ENCODE data around the gene ARFRP1.

ARFRP1 gene

DNA sequence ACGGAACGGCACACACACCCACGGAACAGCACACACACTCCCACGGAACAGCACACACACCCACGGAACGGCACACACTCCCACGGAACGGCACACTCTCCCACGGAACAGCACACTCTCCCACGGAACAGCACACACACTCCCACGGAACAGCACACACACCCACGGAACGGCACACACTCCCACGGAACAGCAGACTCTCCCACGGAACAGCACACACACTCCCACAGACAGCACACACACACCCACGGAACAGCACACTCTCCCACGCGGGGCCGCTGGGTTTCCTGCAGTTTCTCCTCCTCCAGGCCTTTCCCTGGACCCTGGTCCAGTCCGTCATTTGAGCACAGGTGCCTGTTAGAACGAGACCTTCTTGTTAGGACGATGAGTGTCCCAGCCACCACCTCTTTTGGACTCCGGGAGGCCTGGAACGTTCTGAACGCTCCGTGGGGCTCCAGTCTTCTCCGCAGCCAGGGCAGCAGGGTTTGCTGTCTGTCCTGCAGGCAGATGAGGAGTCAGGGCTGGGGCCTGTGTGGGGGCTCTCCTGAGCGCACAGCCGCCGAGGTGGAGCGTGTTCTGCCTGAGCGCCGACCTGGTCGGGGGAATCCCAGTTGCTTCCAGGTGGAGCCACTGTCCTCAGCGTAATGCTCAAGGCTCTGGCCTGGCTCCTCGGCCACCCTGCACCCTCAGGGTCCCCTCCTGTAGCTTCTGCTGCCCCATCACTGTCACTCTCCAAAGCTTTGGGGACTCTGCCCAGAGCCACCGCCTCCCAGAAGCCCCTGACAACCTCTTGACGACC, 28.9 kb downstream of the ARFRP1 start:
- no peaks in the 10 kb centered on the region for H3K9me3 ChIP-seq (ENCODE audit: insufficient read depth, low read length)
- no peaks in the 10 kb centered on the region for H3K79me2 ChIP-seq (ENCODE audit: insufficient read depth, low read length)
- no peak overlapping the region for H3K4me2 ChIP-seq (ENCODE audit: low read depth, low read length, poor library complexity, severe bottlenecking)
- no peak overlapping the region for H3K9ac ChIP-seq (ENCODE audit: low read length)
- H2AFZ ChIP-seq (ENCODE audit: low read depth, low read length, severe bottlenecking): no peak overlapping the region
- no peak overlapping the region for H3K27ac ChIP-seq (ENCODE audit: low read depth, low read length)
- H4K20me1 ChIP-seq (ENCODE audit: low read depth, low read length): no peaks in the 10 kb centered on the region
- TF ChIP-seq EZH2phosphoT487 (conservative IDR thresholded peaks at IDR 0.05; ENCODE audit: low read length) (no peak), CTCF (IDR thresholded peaks at IDR 0.05; ENCODE audit: insufficient read depth, low read length, poor library complexity, severe bottlenecking) (no peak)
- H3K36me3 ChIP-seq (ENCODE audit: low read length): no peaks in the 10 kb centered on the region
- no peaks in the 10 kb centered on the region for H3K27me3 ChIP-seq (ENCODE audit: low read length)
- no peak overlapping the region for H3K4me3 ChIP-seq (ENCODE audit: insufficient read depth, low read length, poor library complexity, severe bottlenecking)
- H3F3A ChIP-seq (ENCODE audit: insufficient read depth): no peaks in the 10 kb centered on the region
- H3K9me2 ChIP-seq (replicated peaks; ENCODE audit: insufficient read depth, low read length): no peaks in the 10 kb centered on the region

- Histone ChIP-seq H3K27ac (ENCODE audit: low read depth, low read length) (no peak overlapping the region), H2AFZ (ENCODE audit: low read depth, low read length, severe bottlenecking) (no peak overlapping the region), H4K20me1 (ENCODE audit: low read depth, low read length) (no peaks in the 10 kb centered on the region), H3K27me3 (ENCODE audit: low read length) (no peaks in the 10 kb centered on the region), H3K36me3 (ENCODE audit: low read length) (no peaks in the 10 kb centered on the region), H3K9me3 (ENCODE audit: insufficient read depth, low read length) (no peaks in the 10 kb centered on the region), H3F3A (ENCODE audit: insufficient read depth) (no peaks in the 10 kb centered on the region), H3K79me2 (ENCODE audit: insufficient read depth, low read length) (no peaks in the 10 kb centered on the region), H3K9ac (ENCODE audit: low read length) (no peak overlapping the region), H3K9me2 (replicated peaks; ENCODE audit: insufficient read depth, low read length) (no peaks in the 10 kb centered on the region), H3K4me2 (ENCODE audit: low read depth, low read length, poor library complexity, severe bottlenecking) (no peak overlapping the region), H3K4me3 (ENCODE audit: insufficient read depth, low read length, poor library complexity, severe bottlenecking) (no peak overlapping the region)
- TF ChIP-seq CTCF (IDR thresholded peaks at IDR 0.05; ENCODE audit: insufficient read depth, low read length, poor library complexity, severe bottlenecking) (no peak), EZH2phosphoT487 (conservative IDR thresholded peaks at IDR 0.05; ENCODE audit: low read length) (no peak)
These were observed 29.7 kb downstream of the ARFRP1 start for GRCh38 chr20:63678071-63678470.

DNA sequence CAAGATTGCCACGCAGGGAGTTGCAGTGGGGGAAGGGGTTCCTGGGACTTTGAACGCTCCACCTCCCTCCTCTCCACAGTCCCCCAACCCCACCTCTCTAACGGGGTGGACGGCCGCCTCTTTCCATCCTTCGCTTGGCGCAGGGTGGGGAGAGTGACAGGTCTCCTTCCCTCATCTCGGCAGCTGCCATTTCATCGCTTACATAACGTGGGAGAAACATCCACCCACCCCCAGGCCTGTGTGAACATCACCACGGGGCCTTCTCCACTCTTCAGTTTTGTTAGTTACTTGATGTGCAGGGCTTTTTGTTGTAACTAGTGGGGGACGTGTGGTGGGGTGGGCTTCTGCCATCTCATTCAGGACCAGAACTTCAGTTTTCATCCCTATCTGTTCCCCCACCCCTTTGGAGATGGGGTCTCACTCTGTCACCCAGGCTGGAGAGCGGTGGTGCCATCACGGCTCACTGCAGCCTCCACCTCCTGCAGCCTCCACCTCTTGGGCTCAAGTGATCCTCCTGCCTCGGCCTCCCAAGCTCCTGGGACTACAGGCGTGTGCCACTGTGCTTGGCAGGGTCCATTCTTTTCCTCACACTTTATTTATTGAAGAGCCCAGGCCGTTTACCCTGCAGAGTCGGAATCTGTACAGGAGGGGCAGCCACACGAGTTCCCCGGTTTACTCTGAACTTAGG, 32.0 kb downstream of the ARFRP1 start:
- Histone ChIP-seq H3K27ac (ENCODE audit: low read depth, low read length) (no peak overlapping the region), H3K27me3 (ENCODE audit: low read length) (no peaks in the 10 kb centered on the region), H3K4me2 (ENCODE audit: low read depth, low read length, poor library complexity, severe bottlenecking) (no peak overlapping the region), H3K36me3 (ENCODE audit: low read length) (no peaks in the 10 kb centered on the region), H4K20me1 (ENCODE audit: low read depth, low read length) (no peaks in the 10 kb centered on the region), H3K9ac (ENCODE audit: low read length) (no peak overlapping the region), H3K9me3 (ENCODE audit: insufficient read depth, low read length) (no peaks in the 10 kb centered on the region), H3K4me3 (ENCODE audit: insufficient read depth, low read length, poor library complexity, severe bottlenecking) (no peak overlapping the region), H2AFZ (ENCODE audit: low read depth, low read length, severe bottlenecking) (no peak overlapping the region), H3F3A (ENCODE audit: insufficient read depth) (no peaks in the 10 kb centered on the region), H3K79me2 (ENCODE audit: insufficient read depth, low read length) (no peaks in the 10 kb centered on the region), H3K9me2 (replicated peaks; ENCODE audit: insufficient read depth, low read length) (no peaks in the 10 kb centered on the region)
- TF ChIP-seq EZH2phosphoT487 (conservative IDR thresholded peaks at IDR 0.05; ENCODE audit: low read length) (no peak), CTCF (IDR thresholded peaks at IDR 0.05; ENCODE audit: insufficient read depth, low read length, poor library complexity, severe bottlenecking) (no peak)
